Measurements from ENCODE around the gene GNL1. TPM values are rescaled to one million over a fixed set of nuclear protein-coding genes. Genes with fewer than 3 reads are reported as not detected.
"Not testable (repeated sequence)": the region's sequence is repeated elsewhere in the genome, so short reads cannot be mapped to it uniquely, and the experiment has no call there.

The GNL1 gene
- total RNA-seq, 1 experiment from 2014 or later, result 81.3 TPM

DNA sequence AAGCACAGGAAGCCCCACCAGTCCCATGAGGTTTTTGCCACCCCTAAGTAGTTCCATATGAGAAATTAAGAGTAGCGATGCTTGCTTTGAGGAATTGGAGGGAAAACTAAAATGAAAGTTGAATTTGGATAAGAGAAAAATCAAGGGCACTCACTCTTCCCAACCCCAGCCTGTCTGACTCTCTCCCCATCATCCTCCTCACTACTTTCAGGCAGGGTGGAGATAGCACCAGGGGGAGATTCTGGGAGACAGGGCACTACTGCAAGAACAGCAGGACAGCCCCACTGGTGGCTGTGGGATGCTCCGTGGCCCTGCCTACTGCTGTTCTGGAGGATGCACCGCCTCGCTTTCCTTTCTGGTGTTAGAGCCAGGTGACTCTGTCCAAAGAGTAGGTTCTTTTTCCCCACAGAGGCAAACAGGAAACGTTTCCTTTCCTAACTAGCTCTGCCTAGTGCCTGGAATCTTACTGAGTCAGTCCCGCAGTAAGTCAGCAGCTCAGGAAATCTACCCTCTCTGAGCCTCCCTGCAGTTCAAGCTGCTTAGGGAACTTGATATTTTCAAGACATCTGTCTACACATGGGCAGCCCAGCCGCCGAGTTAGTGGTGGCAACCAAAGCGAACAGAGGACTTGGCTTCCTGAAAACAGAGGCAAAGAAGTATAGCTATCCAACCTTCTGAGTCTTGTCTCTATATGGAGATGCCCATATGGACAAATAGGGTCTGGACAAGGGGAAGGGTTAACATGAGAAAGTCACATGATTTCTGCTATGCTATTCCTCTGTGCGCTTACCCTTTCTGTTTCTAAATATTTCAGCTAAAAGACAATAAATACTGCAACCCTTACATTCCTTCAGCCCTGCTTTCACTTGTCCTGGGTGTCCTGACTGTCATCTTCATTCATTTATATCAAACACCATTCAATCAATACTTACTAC lies 55.6 kb downstream of the GNL1 start:
- no peaks in the 10 kb centered on the region for H3K9me3 Mint-ChIP-seq (ENCODE audit: low read depth, unreplicated experiment)
- CTCF ChIA-PET, result interaction anchor here (0.6 to 1.3 kb wide), 4 partner anchors 10 to 41 kb away, joined by 3 to 5 read pairs (median 4); no protein-coding TSS in a partner anchor
- intact Hi-C loops (cut with micrococcal nuclease; ENCODE audit: unreplicated experiment), result no loop called here
- no peak for DNase-seq
- H3K36me3 Mint-ChIP-seq (ENCODE audit: insufficient read depth, unreplicated experiment), result peaks cover 5% of the 10 kb centered on the region
- H3K27me3 Mint-ChIP-seq (ENCODE audit: unreplicated experiment), result no peaks in the 10 kb centered on the region
- no peak overlapping the region for H3K27ac Mint-ChIP-seq (ENCODE audit: unreplicated experiment)
- no peak for TF ChIP-seq CTCF (IDR thresholded peaks at IDR 0.05; ENCODE audit: unreplicated experiment)
- H3K4me3 Mint-ChIP-seq (ENCODE audit: low read depth, unreplicated experiment), result no peak overlapping the region
- no TSS peak for BruUV-seq (replicated peaks)
- peaks cover 27% of the 10 kb centered on the region for H3K4me1 Mint-ChIP-seq (ENCODE audit: low read depth, unreplicated experiment)

DNA sequence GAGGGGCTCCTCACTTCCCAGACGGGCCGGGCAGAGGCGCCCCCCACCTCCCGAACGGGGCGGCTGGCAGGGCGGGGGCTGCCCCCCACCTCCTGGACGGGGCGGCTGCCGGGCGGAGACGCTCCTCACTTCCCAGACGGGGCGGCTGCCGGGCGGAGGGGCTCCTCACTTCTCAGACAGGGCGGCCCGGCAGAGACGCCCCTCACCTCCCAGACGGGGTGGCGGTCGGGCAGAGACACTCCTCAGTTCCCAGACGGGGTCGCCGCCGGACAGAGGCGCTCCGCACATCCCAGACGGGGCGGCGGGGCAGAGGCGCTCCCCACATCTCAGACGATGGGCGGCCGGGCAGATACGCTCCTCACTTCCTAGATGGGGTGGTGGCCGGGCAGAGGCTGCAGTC lies 57.6 kb downstream of the GNL1 start:
- CTCF ChIA-PET, result not testable (repeated sequence)

DNA sequence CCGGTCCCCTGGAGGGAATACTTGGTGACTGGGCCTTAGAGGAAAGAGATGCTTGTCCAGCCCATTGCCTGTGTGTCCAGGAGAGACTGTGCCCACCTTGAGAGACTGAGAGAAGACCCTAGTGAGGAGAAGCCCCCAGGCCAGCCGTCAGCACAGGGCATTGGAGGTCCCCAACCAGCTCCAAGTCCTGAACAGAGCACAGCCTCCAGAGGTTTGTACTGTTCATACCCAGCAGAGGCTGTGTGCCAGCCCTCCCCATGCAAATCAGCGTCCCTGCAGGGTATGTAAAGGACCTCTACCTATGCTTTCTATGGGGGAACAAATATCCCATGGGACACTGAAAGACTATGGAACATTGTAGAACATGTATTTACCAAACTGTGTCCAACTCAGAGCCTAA lies 58.6 kb downstream of the GNL1 start:
- H3K27me3 Mint-ChIP-seq (ENCODE audit: unreplicated experiment), result no peaks in the 10 kb centered on the region
- no peak overlapping the region for H3K4me3 Mint-ChIP-seq (ENCODE audit: low read depth, unreplicated experiment)
- H3K4me1 Mint-ChIP-seq (ENCODE audit: low read depth, unreplicated experiment), result peaks cover 27% of the 10 kb centered on the region
- no peak for TF ChIP-seq CTCF (IDR thresholded peaks at IDR 0.05; ENCODE audit: unreplicated experiment)
- CTCF ChIA-PET, result no interaction called here
- BruUV-seq (replicated peaks), result no TSS peak
- H3K9me3 Mint-ChIP-seq (ENCODE audit: low read depth, unreplicated experiment), result no peaks in the 10 kb centered on the region
- no peak overlapping the region for H3K27ac Mint-ChIP-seq (ENCODE audit: unreplicated experiment)
- H3K36me3 Mint-ChIP-seq (ENCODE audit: insufficient read depth, unreplicated experiment), result peaks cover 21% of the 10 kb centered on the region
- intact Hi-C loops (cut with micrococcal nuclease; ENCODE audit: unreplicated experiment), result no loop called here
- no peak for DNase-seq

More for the DNA sequence above, 57.6 kb downstream of the GNL1 start:
- H3K9me3 Mint-ChIP-seq (ENCODE audit: low read depth, unreplicated experiment); H3K27ac Mint-ChIP-seq (ENCODE audit: unreplicated experiment); H3K4me3 Mint-ChIP-seq (ENCODE audit: low read depth, unreplicated experiment); BruUV-seq (replicated peaks); DNase-seq; H3K27me3 Mint-ChIP-seq (ENCODE audit: unreplicated experiment); intact Hi-C loops (cut with micrococcal nuclease; ENCODE audit: unreplicated experiment): not testable (repeated sequence)
- Mint-ChIP-seq H3K4me1 (ENCODE audit: low read depth, unreplicated experiment) (peaks cover 27% of the 10 kb centered on the region), H3K36me3 (ENCODE audit: insufficient read depth, unreplicated experiment) (peaks cover 15% of the 10 kb centered on the region)

GRCh38 chr6:30497261-30497599 lies 59.1 kb downstream of the GNL1 start:
- H3K27ac Mint-ChIP-seq (ENCODE audit: unreplicated experiment); H3K9me3 Mint-ChIP-seq (ENCODE audit: low read depth, unreplicated experiment); BruUV-seq (replicated peaks); intact Hi-C loops (cut with micrococcal nuclease; ENCODE audit: unreplicated experiment); H3K27me3 Mint-ChIP-seq (ENCODE audit: unreplicated experiment); DNase-seq; H3K4me3 Mint-ChIP-seq (ENCODE audit: low read depth, unreplicated experiment): not testable (repeated sequence)
- H3K4me1 Mint-ChIP-seq (ENCODE audit: low read depth, unreplicated experiment), result peaks cover 27% of the 10 kb centered on the region
- H3K36me3 Mint-ChIP-seq (ENCODE audit: insufficient read depth, unreplicated experiment), result peaks cover 23% of the 10 kb centered on the region
- CTCF ChIA-PET, result interaction anchor here (1.1 kb wide), 1 partner anchor 30 kb away, joined by 3 read pairs; no protein-coding TSS in a partner anchor

DNA sequence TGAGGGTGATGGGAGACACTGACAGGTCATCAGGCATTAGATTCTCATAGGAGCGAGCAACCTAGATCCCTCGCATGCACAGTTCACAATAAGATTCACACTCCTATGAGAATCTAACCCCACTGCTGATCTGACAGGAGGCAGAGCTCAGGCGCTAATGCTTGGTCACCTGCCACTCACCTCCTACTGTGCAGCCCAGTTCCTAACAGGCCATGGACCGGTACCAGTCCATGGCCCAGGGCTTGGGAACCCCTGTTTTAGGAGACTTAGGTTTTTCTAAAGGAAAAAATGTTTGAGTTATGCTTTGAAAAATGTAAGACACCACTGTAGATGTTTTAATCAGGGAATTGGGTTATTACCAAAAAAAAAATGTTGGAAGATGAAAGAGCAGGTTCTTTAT lies 60.3 kb downstream of the GNL1 start:
- intact Hi-C loops (cut with micrococcal nuclease; ENCODE audit: unreplicated experiment), result no loop called here
- no TSS peak for BruUV-seq (replicated peaks)
- H3K4me3 Mint-ChIP-seq (ENCODE audit: low read depth, unreplicated experiment), result no peak overlapping the region
- CTCF ChIA-PET, result interaction anchor here (0.6 to 1.6 kb wide), 5 partner anchors 14 to 217 kb away, joined by 3 to 5 read pairs (median 3); no protein-coding TSS in a partner anchor
- no peaks in the 10 kb centered on the region for H3K27me3 Mint-ChIP-seq (ENCODE audit: unreplicated experiment)
- H3K27ac Mint-ChIP-seq (ENCODE audit: unreplicated experiment), result no peak overlapping the region
- no peaks in the 10 kb centered on the region for H3K9me3 Mint-ChIP-seq (ENCODE audit: low read depth, unreplicated experiment)
- TF ChIP-seq CTCF (IDR thresholded peaks at IDR 0.05; ENCODE audit: unreplicated experiment), result no peak
- H3K4me1 Mint-ChIP-seq (ENCODE audit: low read depth, unreplicated experiment), result peaks cover 24% of the 10 kb centered on the region
- DNase-seq, result no peak
- H3K36me3 Mint-ChIP-seq (ENCODE audit: insufficient read depth, unreplicated experiment), result peaks cover 34% of the 10 kb centered on the region

- DNase-seq; H3K27me3 Mint-ChIP-seq (ENCODE audit: unreplicated experiment); intact Hi-C loops (cut with micrococcal nuclease; ENCODE audit: unreplicated experiment); BruUV-seq (replicated peaks); H3K4me3 Mint-ChIP-seq (ENCODE audit: low read depth, unreplicated experiment); H3K9me3 Mint-ChIP-seq (ENCODE audit: low read depth, unreplicated experiment): not testable (repeated sequence)
- H3K36me3 Mint-ChIP-seq (ENCODE audit: insufficient read depth, unreplicated experiment), result peaks cover 43% of the 10 kb centered on the region
- CTCF ChIA-PET, result interaction anchor here (0.7 kb wide), 1 partner anchor 11 kb away, joined by 6 read pairs; no protein-coding TSS in a partner anchor
- peak overlapping the region; percentile 13 for H3K27ac Mint-ChIP-seq (ENCODE audit: unreplicated experiment)
- peaks cover 24% of the 10 kb centered on the region for H3K4me1 Mint-ChIP-seq (ENCODE audit: low read depth, unreplicated experiment)
These were observed 61.2 kb downstream of the GNL1 start for GRCh38 chr6:30495060-30495459.

All from Calu3 (cell line).